Activated B cell treated with CpG ODN at 0.5 μM for 24 hours (primary cell): ENCODE results near the gene ELAVL4. TPM values are rescaled to one million over a fixed set of nuclear protein-coding genes. Genes with fewer than 3 reads are reported as not detected.
"Not testable (repeated sequence)": the region's sequence is repeated elsewhere in the genome, so short reads cannot be mapped to it uniquely, and the experiment has no call there.

Experiments
- ATAC-seq: fragments of 200-7000 bp; cut with Tn5 transposase; one replicate; pipeline ENCODE4 v1.10.0; 2021; ENCODE audit warnings: low read depth, mild to moderate bottlenecking, moderate library complexity
- CTCF ChIA-PET: fragments of 350-600 bp; sonication (Branson Sonifier 250); formaldehyde crosslinking; loops from one replicate; lab custom pipeline; 2021; ENCODE audit warnings: antibody characterized with exemption; lab: Charles Lee
- POLR2A ChIA-PET: fragments of 350-600 bp; sonication (Branson Sonifier 250); formaldehyde crosslinking; loops from one replicate; lab custom pipeline; 2021; ENCODE audit warnings: antibody characterized with exemption; lab: Charles Lee
- DNase-seq: peaks from one replicate; pipeline ENCODE4 v3.0.0; 2022
- H3K27ac Mint-ChIP-seq: one replicate; pipeline ENCODE4 v1.8.0; 2020; ENCODE audit warnings: mixed read lengths
- H3K27me3 Mint-ChIP-seq: one replicate; pipeline ENCODE4 v1.8.0; 2021; ENCODE audit warnings: mixed read lengths
- H3K36me3 Mint-ChIP-seq: one replicate; pipeline ENCODE4 v1.8.0; 2021; ENCODE audit warnings: low read depth, mixed read lengths
- H3K4me1 Mint-ChIP-seq: one replicate; pipeline ENCODE4 v1.8.0; 2021; ENCODE audit warnings: mixed read lengths
- H3K4me3 Mint-ChIP-seq: one replicate; pipeline ENCODE4 v1.8.0; 2020; ENCODE audit warnings: mild to moderate bottlenecking, mixed read lengths
- H3K9me3 Mint-ChIP-seq: one replicate; pipeline ENCODE4 v1.8.0; 2020; ENCODE audit warnings: mixed read lengths
- intact Hi-C: fragments of 100-400 bp; cut with micrococcal nuclease; formaldehyde crosslinking; loops from one replicate; pipeline ENCODE4 v1.15.1; 2024
- total RNA-seq: library from RNA; stranded (reverse); gene quantifications from 2 replicates; pipeline ENCODE4 v1.2.3, GENCODE V29; 2022
- TF ChIP-seq, protein P1 (sequence below): fragments of 200-600 bp; IDR thresholded peaks from one replicate; pipeline ENCODE4 v1.8.0; 2022; ENCODE audit warnings: antibody characterized with exemption, mild to moderate bottlenecking

Gene ELAVL4
- total RNA-seq, 1 donor from 2014 or later = not detected

DNA sequence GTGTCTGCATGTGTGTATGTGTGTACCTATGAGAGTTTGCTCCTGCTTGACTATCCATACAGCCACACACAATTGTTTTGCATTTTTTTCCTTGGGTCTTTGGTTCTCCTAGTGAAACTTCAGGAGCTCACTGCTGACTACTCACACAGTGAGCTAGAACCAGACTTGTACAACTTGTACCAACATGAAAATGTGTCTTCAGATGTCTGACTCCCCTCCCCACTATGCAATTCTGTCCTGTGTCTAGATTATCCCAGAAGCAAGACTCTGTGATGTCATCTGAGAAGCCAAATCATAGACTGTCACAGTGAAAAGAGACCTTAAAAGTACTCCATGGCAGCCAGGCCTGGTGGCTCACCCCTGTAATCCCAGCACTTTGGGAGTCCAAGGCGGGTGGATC, 49.7 kb downstream of the ELAVL4 start:
- no peaks in the 10 kb centered on the region for H3K36me3 Mint-ChIP-seq
- no peak overlapping the region for H3K4me3 Mint-ChIP-seq
- no peaks in the 10 kb centered on the region for H3K9me3 Mint-ChIP-seq
- H3K4me1 Mint-ChIP-seq = no peaks in the 10 kb centered on the region
- TF ChIP-seq, protein P1, sequence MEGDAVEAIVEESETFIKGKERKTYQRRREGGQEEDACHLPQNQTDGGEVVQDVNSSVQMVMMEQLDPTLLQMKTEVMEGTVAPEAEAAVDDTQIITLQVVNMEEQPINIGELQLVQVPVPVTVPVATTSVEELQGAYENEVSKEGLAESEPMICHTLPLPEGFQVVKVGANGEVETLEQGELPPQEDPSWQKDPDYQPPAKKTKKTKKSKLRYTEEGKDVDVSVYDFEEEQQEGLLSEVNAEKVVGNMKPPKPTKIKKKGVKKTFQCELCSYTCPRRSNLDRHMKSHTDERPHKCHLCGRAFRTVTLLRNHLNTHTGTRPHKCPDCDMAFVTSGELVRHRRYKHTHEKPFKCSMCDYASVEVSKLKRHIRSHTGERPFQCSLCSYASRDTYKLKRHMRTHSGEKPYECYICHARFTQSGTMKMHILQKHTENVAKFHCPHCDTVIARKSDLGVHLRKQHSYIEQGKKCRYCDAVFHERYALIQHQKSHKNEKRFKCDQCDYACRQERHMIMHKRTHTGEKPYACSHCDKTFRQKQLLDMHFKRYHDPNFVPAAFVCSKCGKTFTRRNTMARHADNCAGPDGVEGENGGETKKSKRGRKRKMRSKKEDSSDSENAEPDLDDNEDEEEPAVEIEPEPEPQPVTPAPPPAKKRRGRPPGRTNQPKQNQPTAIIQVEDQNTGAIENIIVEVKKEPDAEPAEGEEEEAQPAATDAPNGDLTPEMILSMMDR = no peak
- ChIA-PET CTCF (no interaction called here), POLR2A (no interaction called here)
- intact Hi-C loops = no loop called here
- DNase-seq (no peak), ATAC-seq (no peak)
- H3K27me3 Mint-ChIP-seq = no peaks in the 10 kb centered on the region
- H3K27ac Mint-ChIP-seq = no peak overlapping the region

DNA sequence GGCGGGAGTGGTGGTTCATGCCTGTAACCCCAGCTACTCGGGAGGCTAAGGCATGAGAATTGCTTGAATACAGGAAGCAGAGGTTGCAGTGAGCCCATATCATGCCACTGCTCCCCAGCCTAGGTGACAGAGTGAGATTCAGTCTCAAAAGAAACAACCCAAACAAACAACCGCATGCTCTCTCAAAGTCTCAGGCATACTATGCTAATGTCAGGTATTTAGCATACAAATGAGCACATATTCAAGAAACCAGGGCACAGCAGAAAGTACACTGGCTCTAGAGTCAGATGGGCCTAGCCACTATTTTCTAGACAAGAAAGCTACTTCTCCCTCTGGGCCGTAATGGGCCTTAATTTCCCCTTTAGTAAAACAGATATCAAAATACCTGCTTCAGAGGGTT, 55.0 kb downstream of the ELAVL4 start:
- Mint-ChIP-seq H3K9me3 (no peaks in the 10 kb centered on the region), H3K27ac (no peak overlapping the region), H3K36me3 (no peaks in the 10 kb centered on the region), H3K27me3 (peaks cover 2% of the 10 kb centered on the region), H3K4me3 (no peak overlapping the region), H3K4me1 (no peaks in the 10 kb centered on the region)
- intact Hi-C loops = no loop called here
- ChIA-PET POLR2A (no interaction called here), CTCF (no interaction called here)
- ATAC-seq (no peak), DNase-seq (no peak)
- TF ChIP-seq, protein P1 = no peak

DNA sequence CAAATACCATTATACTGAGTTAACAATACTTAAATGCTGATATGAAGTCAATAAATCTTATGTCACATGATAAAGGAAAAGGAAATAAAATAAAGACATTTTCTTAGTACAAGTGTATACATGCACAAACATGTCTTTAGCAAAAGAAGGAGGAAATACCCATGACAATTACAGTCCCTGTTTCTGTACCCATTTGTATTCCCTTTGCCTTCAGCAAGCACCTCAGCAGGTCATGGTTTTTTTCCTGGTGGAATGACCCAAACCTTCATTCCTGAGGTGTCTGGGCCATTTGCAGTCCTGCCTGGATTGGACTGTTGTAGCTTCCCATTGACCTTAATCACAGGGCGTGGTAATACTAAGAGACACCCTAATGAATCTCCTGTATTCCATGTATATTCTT, 57.6 kb downstream of the ELAVL4 start:
- DNase-seq, H3K4me3 Mint-ChIP-seq, POLR2A ChIA-PET, H3K27ac Mint-ChIP-seq, ATAC-seq, H3K4me1 Mint-ChIP-seq, H3K9me3 Mint-ChIP-seq, H3K36me3 Mint-ChIP-seq, intact Hi-C loops, CTCF ChIA-PET, H3K27me3 Mint-ChIP-seq: not testable (repeated sequence)

DNA sequence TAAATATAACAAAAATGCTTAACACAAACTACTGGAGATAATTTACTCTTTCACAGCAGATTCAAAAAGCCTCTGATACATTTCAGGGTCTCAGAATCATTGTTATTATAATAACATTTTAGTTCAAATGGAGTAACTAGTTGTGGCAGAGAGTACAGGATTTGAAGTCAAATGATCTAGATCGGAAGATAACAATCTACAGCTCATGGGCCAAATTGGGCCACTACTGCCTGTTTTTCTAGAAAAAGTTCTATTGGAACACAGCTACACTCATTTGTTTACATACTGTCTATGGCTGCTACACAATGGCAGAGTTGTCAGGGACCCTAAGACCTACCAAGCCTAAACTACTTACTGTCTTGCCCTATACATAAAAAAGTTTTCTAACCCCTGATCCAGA, 63.6 kb downstream of the ELAVL4 start:
- POLR2A ChIA-PET = interaction anchor here (0.5 kb wide), 1 partner anchor 96 kb away, joined by 4 read pairs; no protein-coding TSS in a partner anchor
- H3K4me3 Mint-ChIP-seq = no peak overlapping the region
- no peaks in the 10 kb centered on the region for H3K9me3 Mint-ChIP-seq
- H3K4me1 Mint-ChIP-seq = no peaks in the 10 kb centered on the region
- H3K27me3 Mint-ChIP-seq = peaks cover 10% of the 10 kb centered on the region
- CTCF ChIA-PET = no interaction called here
- no peaks in the 10 kb centered on the region for H3K36me3 Mint-ChIP-seq
- DNase-seq = no peak
- no peak overlapping the region for H3K27ac Mint-ChIP-seq
- TF ChIP-seq, protein P1 = no peak
- ATAC-seq = no peak
- intact Hi-C loops = no loop called here

DNA sequence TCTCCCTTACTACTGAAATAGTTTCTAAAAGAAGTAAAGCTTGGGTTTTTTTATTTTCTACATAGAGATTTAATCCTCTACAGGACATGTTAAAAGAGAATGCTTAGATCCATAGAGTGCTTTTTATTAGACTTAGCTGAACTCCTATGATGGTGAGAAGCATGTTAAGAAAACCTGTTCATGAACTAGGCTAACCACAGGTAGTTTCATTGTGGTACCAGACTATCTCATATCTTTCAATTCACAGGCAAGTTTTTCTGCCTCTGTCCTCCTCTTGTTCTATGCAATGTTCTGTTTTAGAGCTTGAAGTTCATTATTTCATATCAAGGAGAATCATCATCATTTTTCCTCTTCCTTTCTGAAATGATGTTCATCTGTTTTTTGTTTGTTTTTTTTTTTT, 65.4 kb downstream of the ELAVL4 start:
- Mint-ChIP-seq H3K27me3 (peaks cover 14% of the 10 kb centered on the region), H3K4me1 (no peaks in the 10 kb centered on the region), H3K36me3 (no peaks in the 10 kb centered on the region), H3K27ac (no peak overlapping the region), H3K9me3 (no peaks in the 10 kb centered on the region), H3K4me3 (no peak overlapping the region)
- POLR2A ChIA-PET = no interaction called here
- CTCF ChIA-PET = no interaction called here
- no peak for DNase-seq
- intact Hi-C loops = no loop called here
- TF ChIP-seq, protein P1 = no peak
- no peak for ATAC-seq
